Measurements from ENCODE around the gene NRTN. TPM values are rescaled to one million over a fixed set of nuclear protein-coding genes. Genes with fewer than 3 reads are reported as not detected.

NRTN gene
- total RNA-seq, 1 experiment from 2014 or later = 2.6 TPM

DNA sequence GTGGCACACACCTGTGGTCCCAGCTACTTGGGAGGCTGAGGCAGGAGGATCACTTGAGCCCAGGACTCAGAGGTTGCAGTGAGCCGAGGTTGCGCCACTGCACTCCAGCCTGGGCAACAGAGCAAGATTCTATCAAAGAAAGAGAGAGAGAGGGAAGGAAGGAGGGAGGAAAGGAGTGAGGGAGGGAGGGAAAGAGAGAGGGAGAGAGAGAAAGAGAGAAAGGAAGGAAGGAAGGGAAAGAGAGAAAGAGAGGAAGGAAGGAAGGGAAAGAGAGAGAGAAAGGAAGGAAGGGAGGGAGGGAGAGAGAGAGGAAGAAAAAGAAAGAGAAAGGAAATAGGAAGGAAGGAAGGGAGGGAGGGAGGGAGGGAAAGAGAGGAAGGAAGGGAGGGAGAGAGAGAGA lies 12.4 kb downstream of the NRTN start:
- no peaks in the 10 kb centered on the region for H3K27me3 Mint-ChIP-seq (ENCODE audit: insufficient read depth, unreplicated experiment)
- Histone ChIP-seq H3K9me3 (no peaks in the 10 kb centered on the region), H3K27me3 (replicated peaks; ENCODE audit: control insufficient read depth, insufficient read depth, low read length) (no peaks in the 10 kb centered on the region), H3K36me3 (ENCODE audit: control insufficient read depth, insufficient read depth, low read length) (no peaks in the 10 kb centered on the region), H3K4me3 (ENCODE audit: low read depth, low read length) (no peak overlapping the region), H3K4me1 (no peaks in the 10 kb centered on the region)
- BruUV-seq (replicated peaks) = no TSS peak
- ChIA-PET POLR2A (no interaction called here), CTCF (no interaction called here)
- no peaks in the 10 kb centered on the region for H3K36me3 Mint-ChIP-seq (ENCODE audit: insufficient read depth, unreplicated experiment)
- no peak overlapping the region for H3K27ac Mint-ChIP-seq (ENCODE audit: unreplicated experiment)
- H3K4me1 Mint-ChIP-seq (ENCODE audit: low read depth, unreplicated experiment) = no peaks in the 10 kb centered on the region
- intact Hi-C loops (cut with micrococcal nuclease; ENCODE audit: unreplicated experiment) = no loop called here
- no peak for DNase-seq
- no peaks in the 10 kb centered on the region for H3K9me3 Mint-ChIP-seq (ENCODE audit: unreplicated experiment)
- no peak overlapping the region for H3K4me3 Mint-ChIP-seq (ENCODE audit: unreplicated experiment)
- TF ChIP-seq, protein P1, sequence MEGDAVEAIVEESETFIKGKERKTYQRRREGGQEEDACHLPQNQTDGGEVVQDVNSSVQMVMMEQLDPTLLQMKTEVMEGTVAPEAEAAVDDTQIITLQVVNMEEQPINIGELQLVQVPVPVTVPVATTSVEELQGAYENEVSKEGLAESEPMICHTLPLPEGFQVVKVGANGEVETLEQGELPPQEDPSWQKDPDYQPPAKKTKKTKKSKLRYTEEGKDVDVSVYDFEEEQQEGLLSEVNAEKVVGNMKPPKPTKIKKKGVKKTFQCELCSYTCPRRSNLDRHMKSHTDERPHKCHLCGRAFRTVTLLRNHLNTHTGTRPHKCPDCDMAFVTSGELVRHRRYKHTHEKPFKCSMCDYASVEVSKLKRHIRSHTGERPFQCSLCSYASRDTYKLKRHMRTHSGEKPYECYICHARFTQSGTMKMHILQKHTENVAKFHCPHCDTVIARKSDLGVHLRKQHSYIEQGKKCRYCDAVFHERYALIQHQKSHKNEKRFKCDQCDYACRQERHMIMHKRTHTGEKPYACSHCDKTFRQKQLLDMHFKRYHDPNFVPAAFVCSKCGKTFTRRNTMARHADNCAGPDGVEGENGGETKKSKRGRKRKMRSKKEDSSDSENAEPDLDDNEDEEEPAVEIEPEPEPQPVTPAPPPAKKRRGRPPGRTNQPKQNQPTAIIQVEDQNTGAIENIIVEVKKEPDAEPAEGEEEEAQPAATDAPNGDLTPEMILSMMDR (IDR thresholded peaks at IDR 0.05; ENCODE audit: insufficient read depth in 1 of 2, low read depth in 1 of 2, low read length in 1 of 2, severe bottlenecking in 1 of 2, unreplicated experiment in 1 of 2) = no peak

DNA sequence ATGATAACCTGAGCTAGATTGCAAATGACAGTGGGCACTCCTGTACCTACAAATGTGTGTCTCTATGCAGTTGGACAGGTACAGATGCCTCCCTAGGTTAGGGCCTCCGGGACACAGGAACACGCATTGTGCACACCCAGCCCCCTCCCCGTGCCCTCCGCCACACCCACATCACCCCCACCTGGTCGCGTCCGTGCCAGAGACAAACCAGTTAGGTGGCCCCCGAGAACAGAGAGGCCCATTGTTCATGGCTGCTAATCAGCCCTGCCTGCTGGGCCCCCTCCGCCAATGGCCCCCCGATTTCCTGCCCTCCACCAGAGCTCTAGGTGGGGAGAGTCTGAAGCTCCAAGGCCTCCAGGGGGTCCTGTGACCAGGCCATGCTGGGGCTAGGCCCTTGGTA lies 13.7 kb downstream of the NRTN start:
- no peaks in the 10 kb centered on the region for H3K4me1 Mint-ChIP-seq (ENCODE audit: low read depth, unreplicated experiment)
- Histone ChIP-seq H3K36me3 (ENCODE audit: control insufficient read depth, insufficient read depth, low read length) (no peaks in the 10 kb centered on the region), H3K4me3 (ENCODE audit: low read depth, low read length) (no peak overlapping the region), H3K27me3 (replicated peaks; ENCODE audit: control insufficient read depth, insufficient read depth, low read length) (no peaks in the 10 kb centered on the region), H3K9me3 (no peaks in the 10 kb centered on the region), H3K4me1 (no peaks in the 10 kb centered on the region)
- H3K27ac Mint-ChIP-seq (ENCODE audit: unreplicated experiment) = no peak overlapping the region
- POLR2A ChIA-PET = no interaction called here
- CTCF ChIA-PET = no interaction called here
- no peak overlapping the region for H3K4me3 Mint-ChIP-seq (ENCODE audit: unreplicated experiment)
- no peaks in the 10 kb centered on the region for H3K27me3 Mint-ChIP-seq (ENCODE audit: insufficient read depth, unreplicated experiment)
- TF ChIP-seq, protein P1 (IDR thresholded peaks at IDR 0.05; ENCODE audit: insufficient read depth in 1 of 2, low read depth in 1 of 2, low read length in 1 of 2, severe bottlenecking in 1 of 2, unreplicated experiment in 1 of 2) = no peak
- H3K9me3 Mint-ChIP-seq (ENCODE audit: unreplicated experiment) = no peaks in the 10 kb centered on the region
- no TSS peak for BruUV-seq (replicated peaks)
- intact Hi-C loops (cut with micrococcal nuclease; ENCODE audit: unreplicated experiment) = no loop called here
- no peaks in the 10 kb centered on the region for H3K36me3 Mint-ChIP-seq (ENCODE audit: insufficient read depth, unreplicated experiment)
- no peak for DNase-seq

DNA sequence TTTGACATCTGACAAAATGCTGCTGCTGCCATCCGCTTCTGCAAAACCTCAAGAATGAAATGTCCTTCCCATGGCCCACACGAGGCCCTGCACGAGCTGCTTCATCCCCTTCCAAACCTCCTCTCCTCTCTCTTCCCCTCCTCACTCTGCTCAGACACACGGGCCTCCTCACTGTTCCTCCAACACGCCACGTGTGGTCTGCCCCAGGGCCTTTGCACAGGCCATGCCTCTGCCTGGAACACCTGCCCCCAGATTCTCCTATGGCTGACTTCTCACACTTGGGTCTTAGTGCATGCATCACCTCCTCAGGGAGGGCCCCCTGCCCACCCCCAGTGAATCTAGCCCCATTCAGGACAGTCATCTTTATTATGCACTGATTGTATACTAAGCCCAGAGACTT lies 15.9 kb downstream of the NRTN start:
- no peak overlapping the region for H3K4me3 ChIP-seq (ENCODE audit: low read depth, low read length)
- no peaks in the 10 kb centered on the region for H3K4me1 ChIP-seq
- Mint-ChIP-seq H3K27me3 (ENCODE audit: insufficient read depth, unreplicated experiment) (no peaks in the 10 kb centered on the region), H3K27ac (ENCODE audit: unreplicated experiment) (no peak overlapping the region), H3K4me1 (ENCODE audit: low read depth, unreplicated experiment) (no peaks in the 10 kb centered on the region), H3K36me3 (ENCODE audit: insufficient read depth, unreplicated experiment) (no peaks in the 10 kb centered on the region), H3K4me3 (ENCODE audit: unreplicated experiment) (no peak overlapping the region), H3K9me3 (ENCODE audit: unreplicated experiment) (no peaks in the 10 kb centered on the region)
- BruUV-seq (replicated peaks) = no TSS peak
- no peaks in the 10 kb centered on the region for H3K27me3 ChIP-seq (replicated peaks; ENCODE audit: control insufficient read depth, insufficient read depth, low read length)
- POLR2A ChIA-PET = no interaction called here
- H3K36me3 ChIP-seq (ENCODE audit: control insufficient read depth, insufficient read depth, low read length) = no peaks in the 10 kb centered on the region
- CTCF ChIA-PET = interaction anchor here (1.7 kb wide), 1 partner anchor 17 kb away, joined by 7 read pairs; no protein-coding TSS in a partner anchor
- intact Hi-C loops (cut with micrococcal nuclease; ENCODE audit: unreplicated experiment) = no loop called here
- no peak for DNase-seq
- TF ChIP-seq, protein P1 (IDR thresholded peaks at IDR 0.05; ENCODE audit: insufficient read depth in 1 of 2, low read depth in 1 of 2, low read length in 1 of 2, severe bottlenecking in 1 of 2, unreplicated experiment in 1 of 2) = no peak
- no peaks in the 10 kb centered on the region for H3K9me3 ChIP-seq

All from Caco-2 (cell line).